GM19025 (cell line): Measurements from ENCODE around the gene CLEC4M.
"Not testable (repeated sequence)": the region's sequence is repeated elsewhere in the genome, so short reads cannot be mapped to it uniquely, and the experiment has no call there.

ENCODE experiments used
- ATAC-seq: cut with Tn5 transposase; IDR thresholded peaks from one replicate; pipeline ENCODE4 v1.9.1; 2021; ENCODE audit warnings: mild to moderate bottlenecking, low read depth, moderate library complexity; ENCODE audit not compliant: unreplicated experiment

CLEC4M gene

DNA sequence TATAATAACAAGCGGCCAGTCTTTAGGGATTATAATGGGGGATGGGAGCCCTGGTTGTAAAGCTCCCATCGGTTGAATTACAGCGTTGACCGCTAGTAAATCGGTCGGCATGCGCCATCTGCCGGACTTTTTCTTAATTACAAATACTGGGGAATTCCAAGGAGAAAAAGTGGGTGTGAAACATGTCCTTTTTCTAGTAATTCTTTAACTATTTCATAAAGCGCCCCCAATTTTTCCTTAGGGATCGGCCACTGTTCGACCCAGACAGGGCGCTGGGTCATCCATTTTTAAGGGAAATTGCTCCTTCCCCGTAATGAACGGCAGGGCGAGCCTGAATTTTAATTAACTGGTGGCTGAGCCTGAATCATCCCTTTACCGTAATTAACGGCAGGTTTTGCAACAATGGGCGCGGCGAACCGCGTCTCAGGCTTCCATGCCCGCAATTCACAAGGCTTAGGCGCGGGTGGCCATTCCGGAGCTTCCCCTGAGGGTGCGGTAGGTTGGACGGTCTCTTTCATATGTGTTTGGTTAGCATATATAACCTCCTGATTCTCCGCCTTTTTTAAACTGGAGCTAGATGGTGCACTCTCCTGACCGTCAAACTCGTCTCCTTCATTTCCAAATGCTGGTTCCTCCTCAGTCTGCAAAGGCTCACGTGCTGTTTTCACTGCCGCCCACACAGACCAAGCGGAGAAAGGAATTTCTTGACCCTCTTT, 36.8 kb downstream of the CLEC4M start:
- ATAC-seq: no peak

DNA sequence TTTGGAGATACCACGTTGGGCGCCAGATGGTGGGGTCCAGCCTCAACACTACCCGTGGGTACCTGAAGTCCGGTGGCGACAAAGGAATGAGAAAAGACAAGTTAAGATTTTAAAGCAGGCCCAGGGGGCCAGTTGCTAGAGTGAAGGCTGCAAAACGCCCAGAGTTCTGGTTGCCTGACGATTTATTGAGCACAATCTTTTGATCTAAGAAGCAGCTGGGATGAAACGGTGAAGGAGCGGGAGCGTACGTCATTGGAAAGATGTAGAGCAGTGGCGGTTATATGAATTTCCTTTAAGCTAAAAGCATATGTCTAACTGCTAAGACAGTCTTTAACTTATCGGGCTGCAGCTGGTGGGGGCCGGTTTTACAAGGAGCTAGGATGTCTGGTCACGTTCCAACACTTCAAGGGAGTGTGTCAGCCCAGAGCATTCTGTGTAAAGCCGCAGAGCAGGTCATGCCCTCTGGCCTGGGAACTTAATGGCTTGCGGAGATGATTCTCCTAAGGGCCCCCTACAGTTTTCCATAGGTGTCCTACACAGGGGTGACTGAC, 38.1 kb downstream of the CLEC4M start:
- ATAC-seq: no peak

DNA sequence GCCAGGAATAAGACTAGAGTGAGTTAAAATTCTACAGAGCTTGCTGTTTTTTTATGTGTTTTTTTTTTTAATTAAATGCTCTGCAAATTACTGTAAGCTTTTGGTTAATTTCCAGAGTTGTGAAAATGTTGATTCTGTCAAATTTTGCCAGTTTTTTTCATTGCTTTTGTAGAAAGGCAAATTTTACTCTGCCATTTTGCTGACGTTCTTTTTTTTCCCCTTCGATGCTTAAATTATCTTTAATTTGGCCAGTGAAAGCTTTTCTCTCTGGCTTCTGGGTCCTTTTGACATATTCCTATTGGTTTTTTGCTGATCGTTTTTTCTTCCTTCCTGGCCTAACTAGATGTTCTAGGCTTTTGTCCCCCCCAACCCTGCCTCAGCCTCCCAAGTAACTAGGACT, 43.2 kb downstream of the CLEC4M start:
- ATAC-seq: no peak

DNA sequence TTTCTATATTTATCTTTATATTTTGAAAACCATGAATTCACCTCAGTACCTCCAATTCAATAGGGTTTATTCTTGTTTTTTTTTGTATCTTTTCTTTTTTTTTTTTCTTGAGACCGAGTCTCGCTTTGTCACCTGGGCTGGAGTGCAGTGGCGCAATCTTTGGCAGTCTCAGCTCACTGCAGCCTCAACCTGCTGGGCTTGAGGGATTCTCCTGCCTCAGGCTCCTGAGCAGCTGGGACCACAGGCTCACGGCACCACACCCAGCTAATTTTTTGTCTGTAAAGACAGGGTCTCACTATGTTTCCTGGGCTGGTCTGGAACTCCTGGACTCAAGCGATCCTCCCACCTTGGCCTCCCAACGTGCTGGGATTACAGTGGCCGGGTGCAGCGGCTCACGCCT, 43.8 kb downstream of the CLEC4M start:
- ATAC-seq: no peak

DNA sequence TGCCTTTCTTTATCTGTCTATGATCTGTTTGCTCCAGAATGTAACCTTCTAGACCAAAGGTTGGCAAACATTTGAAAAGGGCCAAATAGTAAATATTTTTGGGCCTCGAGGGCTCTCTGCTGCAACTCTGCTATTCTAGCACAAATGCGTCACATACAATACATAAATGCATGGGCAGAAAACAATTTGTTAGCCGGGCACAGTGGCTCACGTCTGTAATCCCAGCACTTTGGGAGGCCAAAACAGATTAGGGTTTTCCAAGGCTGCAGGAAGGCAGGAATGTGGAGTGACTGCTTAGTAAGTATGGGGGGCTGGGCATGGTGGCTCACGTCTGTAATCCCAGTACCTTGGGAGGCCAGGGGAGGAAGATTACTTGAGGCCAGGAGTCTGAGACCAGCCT, 45.1 kb downstream of the CLEC4M start:
- ATAC-seq: no peak

DNA sequence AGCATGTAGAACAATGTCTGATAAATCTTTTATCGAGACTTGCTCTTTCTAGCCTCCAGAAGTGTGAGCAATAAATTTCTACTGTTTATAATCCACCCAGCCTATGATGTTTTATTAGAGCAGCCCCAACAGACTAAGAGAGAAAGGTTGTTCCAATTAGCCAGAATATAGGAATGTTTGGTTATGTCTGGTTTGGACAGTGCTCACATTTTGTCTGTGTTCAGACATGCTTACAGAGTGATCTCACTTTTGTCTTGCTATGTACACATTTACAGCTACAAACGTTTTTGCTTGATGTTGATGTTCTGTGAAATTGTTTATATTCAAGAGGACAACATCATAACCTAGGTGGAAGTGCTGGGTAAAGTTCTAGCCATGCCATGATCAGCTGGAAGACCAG, 48.9 kb downstream of the CLEC4M start:
- ATAC-seq: no peak

DNA sequence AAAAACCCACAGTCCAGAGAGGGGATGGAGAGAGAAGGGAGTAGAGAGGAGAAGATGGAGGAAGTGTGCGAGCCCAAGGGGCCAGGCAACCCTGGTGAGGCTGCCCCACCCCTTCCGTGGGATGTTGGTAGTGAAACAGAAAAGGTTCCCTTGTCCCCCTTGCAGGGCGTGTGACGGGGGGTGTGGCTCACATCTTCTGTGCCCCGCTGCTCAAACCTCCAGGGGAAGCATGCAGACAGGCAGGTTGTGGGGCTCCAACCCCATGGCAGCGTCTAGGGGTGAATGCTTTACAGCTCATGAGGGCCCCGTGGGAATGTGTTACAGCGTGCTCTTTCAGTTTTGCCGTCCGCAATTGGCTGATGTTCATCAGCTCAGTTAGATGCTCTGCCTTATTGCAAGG, 52.3 kb downstream of the CLEC4M start:
- no peak for ATAC-seq

DNA sequence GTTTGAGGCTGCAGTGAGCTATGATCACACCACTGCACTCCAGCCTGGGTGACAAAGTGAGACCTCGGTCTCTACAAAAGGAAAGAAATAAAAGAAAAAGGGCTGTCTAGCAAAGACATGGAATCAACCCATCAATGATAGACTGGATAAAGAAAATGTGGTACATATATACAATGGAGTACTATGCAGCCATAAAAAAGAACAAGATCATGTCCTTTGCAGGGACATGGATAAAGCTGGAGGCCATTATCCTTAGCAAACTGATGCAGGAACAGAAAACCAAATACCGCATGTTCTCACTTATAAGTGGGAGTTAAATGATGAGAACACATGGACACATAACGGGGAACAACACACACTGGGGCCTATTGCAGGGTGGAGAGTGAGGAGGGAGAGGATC, 53.0 kb downstream of the CLEC4M start:
- ATAC-seq: not testable (repeated sequence)

DNA sequence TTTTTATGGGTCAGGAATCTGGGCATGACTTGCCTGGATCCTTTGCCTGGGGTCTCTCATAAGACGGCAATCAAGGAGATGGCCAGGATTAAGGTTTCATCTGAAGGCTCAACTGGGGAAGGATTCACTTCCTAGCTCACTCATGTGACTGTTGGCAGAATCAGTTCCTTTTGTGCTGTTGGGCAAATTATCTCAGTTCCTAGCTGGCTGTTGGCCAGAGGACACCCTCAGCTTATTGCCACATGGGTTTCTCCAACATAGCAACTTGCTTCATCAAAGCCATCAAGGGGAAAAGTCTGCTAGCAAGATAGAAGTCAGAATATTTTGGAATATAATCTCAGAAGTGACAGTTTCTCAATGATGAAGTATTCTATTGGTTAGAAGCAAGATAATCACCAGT, 54.8 kb downstream of the CLEC4M start:
- no peak for ATAC-seq

DNA sequence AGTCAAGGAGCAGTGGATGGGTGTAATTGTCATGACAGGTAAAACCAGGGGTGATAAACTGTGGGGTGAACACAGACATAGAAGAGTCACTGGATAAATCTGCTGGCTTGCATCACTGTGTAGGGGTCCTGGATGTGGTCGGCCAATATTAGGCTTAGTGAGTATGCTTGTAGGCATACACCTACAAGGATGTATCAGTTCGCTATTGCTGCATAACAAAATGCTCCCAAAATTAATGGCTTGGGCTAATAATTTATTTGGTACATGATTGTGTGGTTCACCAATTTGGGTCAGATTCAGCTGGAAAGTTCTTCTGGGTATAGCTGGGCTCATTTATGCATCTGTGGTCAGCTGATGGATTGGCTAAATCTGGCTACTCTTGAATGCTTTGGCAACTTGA, 55.8 kb downstream of the CLEC4M start:
- ATAC-seq: no peak
